ENCODE data around the gene TPRN. TPM values are rescaled to one million over a fixed set of nuclear protein-coding genes. Genes with fewer than 3 reads are reported as not detected.

Gene TPRN
- total and polyA plus RNA-seq, 2 donors (not counting 3 experiments of a cell fraction or from before 2014, with no cell fraction given): 4.3 to 12.4 TPM

GRCh38 chr9:137216188-137216965 lies 15.8 kb upstream of the TPRN start:
- H4K20me1 ChIP-seq (replicated peaks; ENCODE audit: control insufficient read depth, extremely low read depth, insufficient read depth, low read length): no peaks in the 10 kb centered on the region
- no peaks in the 10 kb centered on the region for H3K9me1 ChIP-seq (replicated peaks; ENCODE audit: control insufficient read depth, extremely low read depth, insufficient read depth, low read length)
- FAIRE-seq (no peak), DNase-seq (ENCODE audit: low read depth, low spot score) (no peak)
- H3K4me1 ChIP-seq (ENCODE audit: control insufficient read depth, extremely low read depth, insufficient read depth, low read length): peaks cover 6% of the 10 kb centered on the region
- H3K9me3 ChIP-seq (replicated peaks; ENCODE audit: control insufficient read depth, insufficient read depth, low read length): no peaks in the 10 kb centered on the region
- no peak overlapping the region for H3K4me2 ChIP-seq (ENCODE audit: insufficient read depth, low read length)
- H3K4me3 ChIP-seq (replicated peaks in 1 of 3; ENCODE audit: insufficient read depth in 1 of 3, low read depth in 1 of 3, low read length in 3 of 3): no peak overlapping the region
- no peaks in the 10 kb centered on the region for H3K27me3 ChIP-seq (ENCODE audit: control insufficient read depth in 2 of 2, insufficient read depth in 2 of 2, low read length in 2 of 2)
- no TSS peak for BruUV-seq (replicated peaks)
- H3K9ac ChIP-seq (replicated peaks; ENCODE audit: extremely low read depth, insufficient read depth, low read length): no peak overlapping the region
- dilution Hi-C loops (cut with MboI; ENCODE audit: extremely low pct_ligation_motif_present, low sequenced_read_pairs) (no loop called here), intact Hi-C loops (cut with micrococcal nuclease) (no loop called here)
- no peak for TF ChIP-seq POLR2AphosphoS5 (IDR thresholded peaks at IDR 0.05; ENCODE audit: insufficient read depth, low read depth, low read length)
- no peak for TF ChIP-seq GATA2 (IDR thresholded peaks at IDR 0.05; ENCODE audit: insufficient read depth, insufficient read length, low read depth, low read length)
- TF ChIP-seq JUN (IDR thresholded peaks at IDR 0.05; ENCODE audit: borderline replicate concordance, insufficient read depth, insufficient read length, low read depth): no peak
- TF ChIP-seq POLR2A (IDR thresholded peaks at IDR 0.05; ENCODE audit: low read depth, low read length): no peak
- no peak for TF ChIP-seq CTCF (IDR thresholded peaks at IDR 0.05; ENCODE audit: extremely low read depth in 1 of 2, insufficient read depth in 1 of 2, low read depth in 1 of 2, low read length in 2 of 2)
- TF ChIP-seq MAX (IDR thresholded peaks at IDR 0.05; ENCODE audit: insufficient read depth, insufficient read length): no peak
- no peak for TF ChIP-seq MYC (IDR thresholded peaks at IDR 0.05; ENCODE audit: low read depth, low read length)
- no peak for TF ChIP-seq EZH2 (IDR thresholded peaks at IDR 0.05; ENCODE audit: borderline replicate concordance, low read depth, low read length, severe bottlenecking)
- no peak for TF ChIP-seq FOS (IDR thresholded peaks at IDR 0.05; ENCODE audit: borderline replicate concordance, insufficient read depth, low read length)
- ChIA-PET CTCF (interaction anchor here (0.9 kb wide), 1 partner anchor 11 kb away, joined by 3 read pairs; the partner anchor contains the start of gene RNF224), POLR2A (no interaction called here)
- H3K27ac ChIP-seq (ENCODE audit: insufficient read depth, low read depth, low read length): no peak overlapping the region
- no peak overlapping the region for H2AFZ ChIP-seq (ENCODE audit: low read depth, low read length)
- peaks cover 0 to 4% of the 10 kb centered on the region in 2 experiments for H3K36me3 ChIP-seq (ENCODE audit: control insufficient read depth in 2 of 2, extremely low read depth in 1 of 2, insufficient read depth in 2 of 2, low read length in 2 of 2)
- no peaks in the 10 kb centered on the region for H3K79me2 ChIP-seq (ENCODE audit: control insufficient read depth, insufficient read depth, low read length)
